Ishikawa (cell line): ENCODE results near the gene FSTL4.

Experiments used
- CEBPB ChIP-seq: IDR thresholded peaks from 2 replicates; pipeline ENCODE4 v1.6.1; 2012
- CREB1 ChIP-seq: IDR thresholded peaks from 2 replicates; pipeline ENCODE4 v1.6.1; 2012; ENCODE audit warnings: low read depth
- EGR1 ChIP-seq: IDR thresholded peaks from 2 replicates; pipeline ENCODE4 v1.6.1; 2012
- EP300 ChIP-seq: IDR thresholded peaks from 2 replicates; pipeline ENCODE4 v1.6.1; 2012; ENCODE audit warnings: borderline replicate concordance
- FOXM1 ChIP-seq: IDR thresholded peaks from 2 replicates; pipeline ENCODE4 v1.6.1; 2012; ENCODE audit warnings: low read depth, borderline replicate concordance
- MAX ChIP-seq: IDR thresholded peaks from 2 replicates; pipeline ENCODE4 v1.6.1; 2012
- RAD21 ChIP-seq: IDR thresholded peaks from 2 replicates; pipeline ENCODE4 v1.6.1; 2012; ENCODE audit warnings: low read depth
- REST ChIP-seq: IDR thresholded peaks from 2 replicates; pipeline ENCODE4 v1.6.1; 2012; ENCODE audit warnings: low read depth, mild to moderate bottlenecking
- TAF1 ChIP-seq: IDR thresholded peaks from 2 replicates; pipeline ENCODE4 v1.6.1; 2012; ENCODE audit warnings: low read depth, mild to moderate bottlenecking
- TCF12 ChIP-seq: IDR thresholded peaks from 2 replicates; pipeline ENCODE4 v1.6.1; 2012; ENCODE audit warnings: low read depth
- USF1 ChIP-seq: IDR thresholded peaks from 2 replicates; pipeline ENCODE4 v1.6.1; 2012
- YY1 ChIP-seq: IDR thresholded peaks from 2 replicates; pipeline ENCODE4 v1.6.1; 2012; ENCODE audit warnings: low read depth
- ZBTB7A ChIP-seq: IDR thresholded peaks from 2 replicates; pipeline ENCODE4 v1.6.1; 2012; ENCODE audit warnings: low read depth

GRCh38 chr5:133473291-133473690 is 139.1 kb downstream of the FSTL4 start:
- TF ChIP-seq TCF12, result no peak
- no peak for TF ChIP-seq EP300
- no peak for TF ChIP-seq CREB1
- TF ChIP-seq ZBTB7A, result no peak
- no peak for TF ChIP-seq CEBPB
- TF ChIP-seq USF1, result no peak
- no peak for TF ChIP-seq REST
- TF ChIP-seq YY1, result no peak
- no peak for TF ChIP-seq TAF1
- TF ChIP-seq RAD21, result no peak
- TF ChIP-seq MAX, result no peak
- TF ChIP-seq FOXM1, result no peak
- no peak for TF ChIP-seq EGR1
